Adipose tissue (tissue), 3 donors: ENCODE data around the gene AMPD1. TPM values are rescaled to one million over a fixed set of nuclear protein-coding genes. Genes with fewer than 3 reads are reported as not detected.

Source experiments
- H3K27ac ChIP-seq: one replicate; pipeline ENCODE4 v1.5.1; 2013; ENCODE audit warnings: low read depth, low read length
- WGBS, 3 donors: extraction: QIAGEN DNeasy Blood & Tissue Kit; methylation state at CpG; one replicate each; pipeline ENCODE4 v1.1.7; 2013; 5-methylcytosine and 5-hydroxymethylcytosine counted together
- polyA plus RNA-seq, 3 donors: library from polyadenylated mRNA; stranded (reverse); fragments of 200-250 nt; gene quantifications; one replicate each; pipeline ENCODE4 v1.2.3, GENCODE V29; 2013
- donor health status: healthy with polysubstance abuse.
- donor health status: Bipolar disorder and iron deficiency.
- donor health status: healthy.

AMPD1 gene
- under 1 TPM in 1 of 3 donors, not detected in 2; 0.03 TPM for polyA plus RNA-seq

GRCh38 chr1:114695430-114696058, at the start of gene AMPD1:
AMPD1 (minus strand) TSS chr1:114695546; CDS start chr1:114695471, 75 bp downstream.
- WGBS, 3 donors = 56 to 71% (median 64%) methylated on average over 6 of the region's 6 CpGs
- no peak within 1 kb of the TSS for H3K27ac ChIP-seq

DNA sequence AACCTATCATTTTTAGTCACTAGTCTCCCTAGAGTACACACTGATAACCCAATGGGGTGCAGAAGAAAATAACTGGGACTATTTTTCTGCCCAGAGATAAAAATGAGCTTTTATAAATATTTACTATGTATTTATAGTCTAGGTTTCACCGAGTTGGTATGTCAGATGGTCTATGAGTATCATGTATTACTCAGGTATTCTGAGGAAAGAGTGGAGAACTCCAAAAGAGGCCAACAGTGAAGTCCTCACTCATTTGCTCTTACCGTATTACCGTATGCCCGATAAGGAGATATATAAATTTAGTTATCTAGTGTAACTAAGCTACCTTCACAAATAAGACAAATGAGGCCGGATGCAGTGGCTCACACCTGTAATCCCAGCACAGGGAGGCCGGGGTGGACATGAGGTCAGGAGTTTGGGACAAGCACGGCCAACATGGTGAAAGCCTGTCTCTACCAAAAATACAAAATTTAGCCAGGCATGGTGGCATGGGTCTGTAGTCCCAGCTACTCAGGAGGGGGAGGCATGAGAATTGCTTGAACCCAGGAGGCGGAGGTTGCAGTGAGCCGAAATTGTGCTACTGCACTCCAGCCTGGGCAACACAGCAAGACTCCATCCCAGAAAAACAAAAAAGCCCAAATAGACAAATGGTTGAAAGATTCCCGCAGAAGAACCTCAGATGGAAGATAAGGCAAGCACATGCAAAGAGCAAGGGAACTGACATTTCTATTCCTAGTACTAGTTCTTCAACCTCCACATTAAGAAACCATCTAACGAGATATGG, 46.8 kb upstream of the AMPD1 start:
- 79 to 96% (median 95%) methylated on average over 11 of the region's 11 CpGs for WGBS, 3 donors
- H3K27ac ChIP-seq = no peak overlapping the region

GRCh38 chr1:114740331-114740730, 45.0 kb upstream of the AMPD1 start:
- no peak overlapping the region for H3K27ac ChIP-seq
- 95 to 96% (median 95%) methylated on average over 1 of the region's 1 CpG for WGBS, 3 donors

DNA sequence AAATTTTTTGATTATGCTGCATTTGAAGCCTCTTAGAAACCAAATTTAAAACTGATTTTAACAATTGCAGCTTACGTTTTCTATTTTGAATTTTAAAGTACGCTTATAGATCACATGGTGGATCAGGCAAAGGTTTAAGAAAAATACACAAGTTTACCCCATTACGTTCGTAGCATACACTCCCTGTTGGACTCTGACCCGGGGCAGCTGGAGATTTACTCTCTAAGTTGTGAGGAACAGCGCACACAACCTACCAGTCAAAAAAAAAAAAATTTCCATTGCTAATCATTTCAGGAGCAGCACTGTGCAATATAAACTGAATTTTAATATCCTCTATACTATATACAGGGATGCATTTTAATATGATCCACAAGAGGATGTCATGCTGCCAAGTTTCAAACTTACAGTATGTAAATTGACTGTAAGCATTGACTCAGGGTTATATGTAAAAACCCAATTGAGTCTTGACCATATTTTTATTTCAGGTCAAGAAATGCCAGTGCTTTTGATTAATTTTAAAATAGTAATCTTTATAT, 42.0 kb upstream of the AMPD1 start:
- H3K27ac ChIP-seq = no peak overlapping the region
- WGBS, 3 donors = 65 to 95% (median 91%) methylated on average over 6 of the region's 6 CpGs

DNA sequence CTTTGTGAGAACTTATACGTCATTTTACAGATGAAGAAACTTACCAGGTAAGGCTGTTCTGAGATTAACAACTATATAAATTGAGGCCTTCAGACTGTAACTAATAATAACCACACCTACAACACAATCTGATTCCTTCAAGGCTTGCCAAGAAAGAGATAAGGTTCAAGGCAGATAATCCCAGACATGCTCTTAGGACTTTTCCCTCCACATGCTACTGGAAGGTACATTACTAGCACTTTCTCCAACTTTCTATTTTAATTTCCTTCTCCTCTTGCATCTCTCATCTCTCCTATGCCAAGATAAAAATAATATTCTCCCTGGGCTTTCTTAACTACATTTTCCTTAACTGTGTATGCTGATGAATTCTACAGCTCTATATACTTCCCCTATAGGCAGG, 40.1 kb upstream of the AMPD1 start:
- no peak overlapping the region for H3K27ac ChIP-seq
- WGBS, 3 donors = 50 to 94% (median 91%) methylated on average over 1 of the region's 1 CpG

- WGBS, 3 donors = 79 to 94% (median 89%) methylated on average over 1 of the region's 1 CpG
- H3K27ac ChIP-seq = no peak overlapping the region
Observed at GRCh38 chr1:114729782-114730181, 34.4 kb upstream of the AMPD1 start.

- WGBS, 3 donors = 83 to 89% (median 83%) methylated on average over 2 of the region's 2 CpGs
- H3K27ac ChIP-seq = no peak overlapping the region
Observed at GRCh38 chr1:114728553-114728952, 33.2 kb upstream of the AMPD1 start.

- WGBS, 3 donors = 79 to 91% (median 88%) methylated on average over 1 of the region's 1 CpG
- H3K27ac ChIP-seq = no peak overlapping the region
Observed at GRCh38 chr1:114725230-114725629, 29.9 kb upstream of the AMPD1 start.

- no peak overlapping the region for H3K27ac ChIP-seq
Observed at GRCh38 chr1:114723915-114724314, 28.6 kb upstream of the AMPD1 start.

GRCh38 chr1:114723457-114723856, 28.1 kb upstream of the AMPD1 start:
- H3K27ac ChIP-seq = no peak overlapping the region
- 0 to 35% (median 1%) methylated on average over 1 of the region's 1 CpG for WGBS, 3 donors

More at GRCh38 chr1:114723915-114724314, 28.6 kb upstream of the AMPD1 start:
- WGBS, 3 donors = 93 to 100% (median 97%) methylated on average over 1 of the region's 1 CpG

- no peak overlapping the region for H3K27ac ChIP-seq
- 90 to 94% (median 94%) methylated on average over 4 of the region's 4 CpGs for WGBS, 3 donors
Observed at GRCh38 chr1:114720492-114720891, 25.1 kb upstream of the AMPD1 start.

GRCh38 chr1:114719424-114719787, 24.1 kb upstream of the AMPD1 start:
- H3K27ac ChIP-seq = no peak overlapping the region
- 78 to 86% (median 86%) methylated on average over 3 of the region's 3 CpGs for WGBS, 3 donors

- no peak overlapping the region for H3K27ac ChIP-seq
- 91 to 94% (median 91%) methylated on average over 11 of the region's 11 CpGs for WGBS, 3 donors
Observed at GRCh38 chr1:114718661-114719423, 23.5 kb upstream of the AMPD1 start.

- H3K27ac ChIP-seq = no peak within 1 kb of the TSS
- WGBS, 3 donors = 0 to 1% (median 0%) methylated on average over 38 of the region's 38 CpGs
Observed at GRCh38 chr1:114716304-114717170, 21.2 kb upstream of the AMPD1 start, which contains the start of gene NRAS. NRAS (minus strand) TSS chr1:114716771; CDS start chr1:114716160, 611 bp downstream.

DNA sequence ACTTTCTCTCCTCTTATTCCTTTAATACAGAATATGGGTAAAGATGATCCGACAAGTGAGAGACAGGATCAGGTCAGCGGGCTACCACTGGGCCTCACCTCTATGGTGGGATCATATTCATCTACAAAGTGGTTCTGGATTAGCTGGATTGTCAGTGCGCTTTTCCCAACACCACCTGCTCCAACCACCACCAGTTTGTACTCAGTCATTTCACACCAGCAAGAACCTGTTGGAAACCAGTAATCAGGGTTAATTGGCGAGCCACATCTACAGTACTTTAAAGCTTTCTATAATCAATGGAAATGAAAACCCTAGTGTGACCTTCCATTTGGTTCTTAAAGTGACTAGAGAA, 20.6 kb upstream of the AMPD1 start:
- WGBS, 3 donors = 32 to 42% (median 38%) methylated on average over 4 of the region's 4 CpGs
- H3K27ac ChIP-seq = no peak overlapping the region

DNA sequence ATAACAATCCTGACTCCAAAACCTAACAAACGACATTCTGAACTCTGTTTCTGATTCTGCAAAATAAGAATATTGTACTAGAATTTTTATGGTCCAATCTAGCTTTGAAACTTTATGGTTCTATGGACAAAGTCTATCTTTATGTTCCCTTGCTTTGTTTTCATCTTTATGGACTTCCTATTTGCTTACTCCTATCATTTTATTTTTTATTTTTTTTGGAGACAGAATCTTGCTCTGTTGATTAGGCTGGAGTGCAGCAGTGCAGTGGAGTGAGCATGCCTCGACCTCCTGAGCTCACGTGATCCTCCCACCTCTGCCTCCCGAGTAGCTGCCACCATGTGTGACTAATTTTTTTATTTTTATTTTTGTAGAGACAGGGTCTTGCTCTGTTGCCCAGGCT, 17.6 kb upstream of the AMPD1 start:
- H3K27ac ChIP-seq = no peak overlapping the region
- WGBS, 3 donors = 81 to 85% (median 82%) methylated on average over 4 of the region's 4 CpGs

- WGBS, 3 donors = 95 to 98% (median 96%) methylated on average over 3 of the region's 3 CpGs
- no peak overlapping the region for H3K27ac ChIP-seq
Observed at GRCh38 chr1:114710360-114710759, 15.0 kb upstream of the AMPD1 start.

GRCh38 chr1:114707604-114708003, 12.3 kb upstream of the AMPD1 start:
- H3K27ac ChIP-seq = no peak overlapping the region
- 82 to 91% (median 91%) methylated on average over 2 of the region's 2 CpGs for WGBS, 3 donors
